Measurements from ENCODE around the gene CMC1.

The CMC1 gene

DNA sequence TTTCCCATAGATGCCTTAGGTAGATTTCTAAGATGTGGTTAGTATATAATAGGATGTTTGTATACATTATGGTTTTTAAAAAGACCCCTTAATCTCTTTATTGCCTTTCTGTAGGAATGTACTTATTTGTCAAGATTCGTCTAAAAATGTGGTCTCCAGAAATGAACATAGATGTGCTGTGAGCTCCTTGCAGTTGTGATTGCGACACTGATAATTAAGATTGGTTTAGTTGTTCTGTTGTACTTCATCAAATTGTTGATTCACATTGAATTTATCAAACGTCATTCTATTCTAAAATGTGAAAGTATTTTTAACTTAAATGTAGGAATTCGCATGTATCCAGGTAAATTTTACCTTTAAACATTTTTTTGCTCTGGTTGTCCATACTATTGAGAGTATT, 51.2 kb downstream of the CMC1 start:
- H3K27me3 ChIP-seq (ENCODE audit: insufficient read depth, low read length), result no peaks in the 10 kb centered on the region
- no peaks in the 10 kb centered on the region for H3K79me2 ChIP-seq (ENCODE audit: insufficient read depth, low read length)
- no peaks in the 10 kb centered on the region for H3F3A ChIP-seq (ENCODE audit: insufficient read depth, low read length)
- H3K9me3 ChIP-seq (ENCODE audit: low read length), result no peaks in the 10 kb centered on the region
- TF ChIP-seq, protein P1, sequence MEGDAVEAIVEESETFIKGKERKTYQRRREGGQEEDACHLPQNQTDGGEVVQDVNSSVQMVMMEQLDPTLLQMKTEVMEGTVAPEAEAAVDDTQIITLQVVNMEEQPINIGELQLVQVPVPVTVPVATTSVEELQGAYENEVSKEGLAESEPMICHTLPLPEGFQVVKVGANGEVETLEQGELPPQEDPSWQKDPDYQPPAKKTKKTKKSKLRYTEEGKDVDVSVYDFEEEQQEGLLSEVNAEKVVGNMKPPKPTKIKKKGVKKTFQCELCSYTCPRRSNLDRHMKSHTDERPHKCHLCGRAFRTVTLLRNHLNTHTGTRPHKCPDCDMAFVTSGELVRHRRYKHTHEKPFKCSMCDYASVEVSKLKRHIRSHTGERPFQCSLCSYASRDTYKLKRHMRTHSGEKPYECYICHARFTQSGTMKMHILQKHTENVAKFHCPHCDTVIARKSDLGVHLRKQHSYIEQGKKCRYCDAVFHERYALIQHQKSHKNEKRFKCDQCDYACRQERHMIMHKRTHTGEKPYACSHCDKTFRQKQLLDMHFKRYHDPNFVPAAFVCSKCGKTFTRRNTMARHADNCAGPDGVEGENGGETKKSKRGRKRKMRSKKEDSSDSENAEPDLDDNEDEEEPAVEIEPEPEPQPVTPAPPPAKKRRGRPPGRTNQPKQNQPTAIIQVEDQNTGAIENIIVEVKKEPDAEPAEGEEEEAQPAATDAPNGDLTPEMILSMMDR (IDR thresholded peaks at IDR 0.05; ENCODE audit: low read length), result no peak
- no peak for TF ChIP-seq EZH2 (IDR thresholded peaks at IDR 0.05; ENCODE audit: borderline replicate concordance, low read length)
- no peaks in the 10 kb centered on the region for H3K9me2 ChIP-seq (ENCODE audit: low read depth, low read length)
- no peak overlapping the region for H3K4me3 ChIP-seq (ENCODE audit: low read depth, low read length, poor library complexity, severe bottlenecking)
- no peak overlapping the region for H3K9ac ChIP-seq (ENCODE audit: low read length)
- H4K20me1 ChIP-seq (ENCODE audit: insufficient read depth, low read length), result no peaks in the 10 kb centered on the region
- H2AFZ ChIP-seq (ENCODE audit: low read length), result no peak overlapping the region
- no peak overlapping the region for H3K4me2 ChIP-seq (ENCODE audit: low read length)
- H3K36me3 ChIP-seq (ENCODE audit: insufficient read depth, low read length), result peaks cover 8% of the 10 kb centered on the region; the same call in 1 of the 2 replicates
- H3K27ac ChIP-seq (ENCODE audit: low read depth, low read length, poor library complexity, severe bottlenecking), result no peak overlapping the region
- H3K4me1 ChIP-seq (ENCODE audit: insufficient read depth, low read length, severe bottlenecking), result no peaks in the 10 kb centered on the region

DNA sequence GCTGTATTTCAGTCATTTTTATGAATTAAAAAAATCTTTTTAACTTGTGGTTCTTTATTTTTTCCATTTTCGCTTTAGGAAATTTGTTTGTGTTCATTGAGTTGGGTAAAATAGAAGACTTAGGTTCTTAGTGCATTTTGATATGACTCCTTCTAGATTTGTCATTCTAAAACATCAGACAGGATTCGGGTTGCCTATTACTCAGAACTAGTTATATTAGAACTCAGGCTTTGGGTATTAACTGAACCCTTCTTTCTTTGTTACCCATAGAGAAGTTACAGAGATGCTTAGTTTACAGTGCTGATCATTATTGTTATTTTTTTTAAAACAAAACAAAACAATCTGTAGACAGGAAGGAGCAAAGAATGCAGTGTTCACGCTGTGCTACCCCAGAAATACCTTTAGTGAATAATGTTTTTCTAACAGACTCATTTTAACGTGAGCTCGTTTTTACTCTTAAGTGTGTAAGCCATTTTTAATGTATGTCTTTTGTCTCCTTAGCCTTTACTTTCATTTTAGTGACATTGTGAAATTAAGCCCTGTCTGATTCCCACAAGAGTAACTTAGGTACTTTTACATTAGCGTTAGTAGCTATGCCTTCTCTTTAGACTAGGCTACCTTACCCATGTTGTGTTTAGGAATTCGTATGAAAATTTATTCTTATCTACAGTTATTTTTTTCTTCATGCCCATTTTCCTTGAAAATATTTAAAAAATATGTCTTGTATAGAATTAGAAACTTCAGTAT, 53.4 kb downstream of the CMC1 start:
- no peaks in the 10 kb centered on the region for H3F3A ChIP-seq (ENCODE audit: insufficient read depth, low read length)
- no peaks in the 10 kb centered on the region for H3K9me2 ChIP-seq (ENCODE audit: low read depth, low read length)
- no peaks in the 10 kb centered on the region for H3K4me1 ChIP-seq (ENCODE audit: insufficient read depth, low read length, severe bottlenecking)
- no peak overlapping the region for H3K4me2 ChIP-seq (ENCODE audit: low read length)
- no peaks in the 10 kb centered on the region for H3K27me3 ChIP-seq (ENCODE audit: insufficient read depth, low read length)
- no peak overlapping the region for H3K27ac ChIP-seq (ENCODE audit: low read depth, low read length, poor library complexity, severe bottlenecking)
- H3K79me2 ChIP-seq (ENCODE audit: insufficient read depth, low read length), result no peaks in the 10 kb centered on the region
- H3K4me3 ChIP-seq (ENCODE audit: low read depth, low read length, poor library complexity, severe bottlenecking), result no peak overlapping the region
- no peaks in the 10 kb centered on the region for H4K20me1 ChIP-seq (ENCODE audit: insufficient read depth, low read length)
- H2AFZ ChIP-seq (ENCODE audit: low read length), result no peak overlapping the region
- no peaks in the 10 kb centered on the region for H3K9me3 ChIP-seq (ENCODE audit: low read length)
- no peak for TF ChIP-seq EZH2 (IDR thresholded peaks at IDR 0.05; ENCODE audit: borderline replicate concordance, low read length)
- TF ChIP-seq, protein P1 (IDR thresholded peaks at IDR 0.05; ENCODE audit: low read length), result no peak
- H3K36me3 ChIP-seq (ENCODE audit: insufficient read depth, low read length), result peaks cover 8% of the 10 kb centered on the region; the same call in 1 of the 2 replicates
- no peak overlapping the region for H3K9ac ChIP-seq (ENCODE audit: low read length)

DNA sequence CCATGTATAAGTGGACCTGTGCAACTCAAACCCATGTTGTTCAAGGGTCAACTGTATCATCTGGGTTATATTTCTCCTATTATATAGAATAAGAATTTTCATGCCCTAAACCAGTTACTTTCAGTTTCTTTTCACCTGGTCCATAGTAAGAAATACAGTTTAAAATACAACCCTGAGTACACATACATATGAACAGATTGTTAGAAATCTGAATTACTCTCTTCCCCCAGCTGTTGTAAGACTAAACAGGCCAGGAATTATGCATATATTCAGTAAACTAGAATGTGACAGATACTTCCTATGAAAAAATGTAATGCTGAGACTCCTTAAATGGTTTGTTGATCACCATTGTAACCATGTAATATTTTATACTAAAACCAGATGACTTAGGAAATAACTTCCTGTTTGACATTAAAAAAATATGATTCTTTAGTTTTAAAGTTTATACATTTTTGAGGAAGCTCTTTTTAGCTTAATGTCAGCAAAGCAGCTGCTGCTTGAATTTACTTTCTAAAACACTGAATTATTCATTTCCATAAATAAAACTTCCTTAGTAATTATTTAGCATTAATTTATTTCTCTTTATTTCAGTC, 54.6 kb downstream of the CMC1 start:
- Histone ChIP-seq H3K27ac (ENCODE audit: low read depth, low read length, poor library complexity, severe bottlenecking) (no peak overlapping the region), H3K4me3 (ENCODE audit: low read depth, low read length, poor library complexity, severe bottlenecking) (no peak overlapping the region), H3K79me2 (ENCODE audit: insufficient read depth, low read length) (no peaks in the 10 kb centered on the region), H3K36me3 (ENCODE audit: insufficient read depth, low read length) (peaks cover 3% of the 10 kb centered on the region; the same call in 1 of the 2 replicates), H2AFZ (ENCODE audit: low read length) (no peak overlapping the region), H3K9ac (ENCODE audit: low read length) (no peak overlapping the region), H3K4me1 (ENCODE audit: insufficient read depth, low read length, severe bottlenecking) (no peaks in the 10 kb centered on the region), H3K9me2 (ENCODE audit: low read depth, low read length) (no peaks in the 10 kb centered on the region), H3K4me2 (ENCODE audit: low read length) (no peak overlapping the region), H3K9me3 (ENCODE audit: low read length) (no peaks in the 10 kb centered on the region), H4K20me1 (ENCODE audit: insufficient read depth, low read length) (no peaks in the 10 kb centered on the region), H3F3A (ENCODE audit: insufficient read depth, low read length) (no peaks in the 10 kb centered on the region), H3K27me3 (ENCODE audit: insufficient read depth, low read length) (no peaks in the 10 kb centered on the region)
- no peak for TF ChIP-seq EZH2 (IDR thresholded peaks at IDR 0.05; ENCODE audit: borderline replicate concordance, low read length)
- TF ChIP-seq, protein P1 (IDR thresholded peaks at IDR 0.05; ENCODE audit: low read length), result no peak
